DND-41 (cell line): ENCODE measurements around the gene ANAPC15.

ENCODE experiments used
- ATAC-seq: fragments of 200-7000 bp; cut with Tn5 transposase; 3 replicates; pipeline ENCODE4 v1.9.1; 2021; ENCODE audit warnings: low read depth; ENCODE audit not compliant: insufficient read depth
- DNase-seq: peaks from one replicate; pipeline ENCODE4 v3.0.0-alpha.2; 2020
- H2AFZ ChIP-seq: 2 replicates; pipeline ENCODE4 v1.6.0; 2012; ENCODE audit warnings: low read depth, low read length
- H3K27ac ChIP-seq: 2 replicates; pipeline ENCODE4 v1.5.1; 2012; ENCODE audit warnings: low read length, inconsistent platforms
- H3K27me3 ChIP-seq: fragments of 200-600 bp; sonication (generic); 2 replicates; pipeline ENCODE4 v1.6.0; 2012; ENCODE audit warnings: low read length, mild to moderate bottlenecking, inconsistent platforms; ENCODE audit not compliant: insufficient read depth, poor library complexity
- H3K36me3 ChIP-seq: 2 replicates; pipeline ENCODE4 v1.5.1; 2012; ENCODE audit warnings: low read length, inconsistent platforms; ENCODE audit not compliant: insufficient read depth
- H3K4me1 ChIP-seq: 2 replicates; pipeline ENCODE4 v1.5.1; 2012; ENCODE audit warnings: mild to moderate bottlenecking, low read length; ENCODE audit not compliant: insufficient read depth
- H3K4me2 ChIP-seq: 2 replicates; pipeline ENCODE4 v1.6.0; 2012; ENCODE audit warnings: mild to moderate bottlenecking, moderate library complexity, low read length, inconsistent platforms; ENCODE audit not compliant: insufficient read depth
- H3K4me3 ChIP-seq, 2 experiments: fragments of 200-600 bp in 1 of 2; shearing (Covaris generic) in 1 of 2; 2 replicates each; pipeline ENCODE4 v1.5.1; 2012 to 2016; ENCODE audit warnings: inconsistent platforms in 2 of 2, low read length in 2 of 2, mild to moderate bottlenecking in 2 of 2, low read depth in 1 of 2, moderate library complexity in 1 of 2
- H3K79me2 ChIP-seq: 2 replicates; pipeline ENCODE4 v1.6.0; 2012; ENCODE audit warnings: low read length, inconsistent platforms; ENCODE audit not compliant: insufficient read depth
- H3K9ac ChIP-seq: 2 replicates; pipeline ENCODE4 v1.6.0; 2012; ENCODE audit warnings: low read depth, mild to moderate bottlenecking, inconsistent platforms, low read length, moderate library complexity
- H3K9me3 ChIP-seq: 2 replicates; pipeline ENCODE4 v1.5.1; 2012; ENCODE audit warnings: low read length, moderate library complexity, mild to moderate bottlenecking, inconsistent platforms; ENCODE audit not compliant: insufficient read depth, severe bottlenecking
- H4K20me1 ChIP-seq: 2 replicates; pipeline ENCODE4 v1.6.0; 2012; ENCODE audit warnings: low read length; ENCODE audit not compliant: insufficient read depth
- CTCF ChIP-seq: IDR thresholded peaks from 2 replicates; pipeline ENCODE4 v1.5.1; 2012; ENCODE audit warnings: borderline replicate concordance, low read length, moderate library complexity, mild to moderate bottlenecking; ENCODE audit not compliant: poor library complexity, severe bottlenecking; ENCODE audit errors: extremely low read depth
- EZH2 ChIP-seq: IDR thresholded peaks from 3 replicates; pipeline ENCODE4 v1.6.1; 2012; ENCODE audit warnings: borderline replicate concordance, low read depth, mild to moderate bottlenecking, moderate library complexity, low read length, inconsistent platforms; ENCODE audit not compliant: severe bottlenecking

Gene ANAPC15

GRCh38 chr11:72112978-72113808, 698 bp upstream of the ANAPC15 start:
- H3K27me3 ChIP-seq = no peaks in the 10 kb centered on the region
- peak; percentile 17 for DNase-seq
- peak overlapping the region; percentile 48 to 69; a peak in 3 of 4 replicates for H3K4me3 ChIP-seq
- no peak for ATAC-seq
- no peaks in the 10 kb centered on the region for H3K9me3 ChIP-seq
- no peaks in the 10 kb centered on the region for H4K20me1 ChIP-seq
- peak overlapping the region; percentile 98 for H3K27ac ChIP-seq
- peak overlapping the region; percentile 75 for H3K9ac ChIP-seq
- peaks cover 25% of the 10 kb centered on the region for H3K36me3 ChIP-seq
- TF ChIP-seq EZH2 (no peak), CTCF (no peak)
- peaks cover 9% of the 10 kb centered on the region for H3K79me2 ChIP-seq
- H2AFZ ChIP-seq = peak overlapping the region; percentile 81
- peak overlapping the region; percentile 76 for H3K4me2 ChIP-seq
- peaks cover 24% of the 10 kb centered on the region for H3K4me1 ChIP-seq

GRCh38 chr11:72111300-72112142, 974 bp downstream of the ANAPC15 start:
- Histone ChIP-seq H3K9me3 (no peaks in the 10 kb centered on the region), H3K27ac (peak overlapping the region; percentile 98), H2AFZ (peak overlapping the region; percentile 67)

GRCh38 chr11:72105888-72106287, 6.6 kb downstream of the ANAPC15 start, which contains the start of gene TOMT:
Gene TOMT (plus strand): TSS chr11:72105924. CDS start chr11:72105952, 28 bp downstream.
- DNase-seq (no peak), ATAC-seq (no peak)
- Histone ChIP-seq H3K36me3 (peaks cover 42% of the 10 kb centered on the region), H3K79me2 (peaks cover 26% of the 10 kb centered on the region), H3K27ac (no peak within 1 kb of the TSS), H3K4me2 (no peak within 1 kb of the TSS), H4K20me1 (no peaks in the 10 kb centered on the region), H2AFZ (no peak within 1 kb of the TSS), H3K27me3 (no peaks in the 10 kb centered on the region), H3K4me1 (peaks cover 33% of the 10 kb centered on the region), H3K4me3 (no peak within 1 kb of the TSS), H3K9ac (no peak within 1 kb of the TSS), H3K9me3 (no peaks in the 10 kb centered on the region)
- TF ChIP-seq EZH2 = no peak
- no peak for TF ChIP-seq CTCF

More at GRCh38 chr11:72111300-72112142, 974 bp downstream of the ANAPC15 start:
- DNase-seq (no peak), ATAC-seq (peak; percentile 2; the same call in 2 of the 3 replicates)
- Histone ChIP-seq H3K36me3 (peaks cover 31% of the 10 kb centered on the region), H3K79me2 (peaks cover 9% of the 10 kb centered on the region), H3K4me2 (peak overlapping the region; percentile 76), H3K27me3 (no peaks in the 10 kb centered on the region), H3K4me1 (peaks cover 24% of the 10 kb centered on the region), H3K9ac (peak overlapping the region; percentile 75), H4K20me1 (no peaks in the 10 kb centered on the region), H3K4me3 (peak overlapping the region; percentile 48 to 69; a peak in 3 of 4 replicates)
- TF ChIP-seq CTCF = no peak
- no peak for TF ChIP-seq EZH2
